Rectal smooth muscle tissue (tissue), 1 donor: ENCODE data around the gene CPXM2.

Source experiments
- H3K27ac ChIP-seq: one replicate; pipeline ENCODE4 v1.7.0; 2013; ENCODE audit warnings: low read depth, low read length, inconsistent platforms
- H3K27me3 ChIP-seq: one replicate; pipeline ENCODE4 v1.7.0; 2013; ENCODE audit warnings: low read length; ENCODE audit not compliant: control insufficient read depth, insufficient read depth
- H3K36me3 ChIP-seq: one replicate; pipeline ENCODE4 v1.7.0; 2013; ENCODE audit warnings: low read length; ENCODE audit not compliant: control insufficient read depth, insufficient read depth
- H3K4me1 ChIP-seq: one replicate; pipeline ENCODE4 v1.7.0; 2013; ENCODE audit warnings: low read length; ENCODE audit not compliant: control insufficient read depth, insufficient read depth
- H3K4me3 ChIP-seq: one replicate; pipeline ENCODE4 v1.7.0; 2013; ENCODE audit warnings: low read length
- H3K9ac ChIP-seq: one replicate; pipeline ENCODE4 v1.7.0; 2013; ENCODE audit warnings: low read length

Gene CPXM2

DNA sequence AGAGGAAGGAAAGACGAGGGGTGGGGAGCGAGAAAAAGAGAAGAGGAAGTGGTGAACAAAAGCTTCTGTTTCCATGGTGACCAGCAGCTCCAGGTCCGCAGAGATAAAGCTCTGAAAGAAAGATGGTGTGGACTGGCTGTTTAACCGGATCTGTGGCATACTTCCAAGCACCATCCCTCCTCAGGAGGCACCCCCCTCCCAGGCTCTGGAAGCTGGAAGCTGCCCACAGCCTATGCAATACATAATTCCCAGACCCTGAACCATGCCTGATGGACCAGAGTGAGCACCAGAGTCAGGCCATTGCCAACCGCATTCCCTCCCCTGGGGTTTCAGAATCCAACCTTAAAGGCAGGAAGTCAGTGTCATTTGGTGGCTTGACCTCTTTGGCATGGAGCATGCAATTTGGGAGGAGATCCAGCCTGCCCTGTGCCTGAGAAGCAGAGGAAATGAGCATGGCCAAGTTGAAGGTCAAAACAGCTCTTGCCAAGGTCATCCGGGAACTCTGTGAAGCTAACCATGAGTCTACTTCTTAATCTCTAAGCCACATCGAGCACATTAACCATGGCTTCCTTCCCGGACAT, 22.2 kb upstream of the CPXM2 start:
- Histone ChIP-seq H3K27ac (no peak overlapping the region), H3K4me3 (no peak overlapping the region), H3K4me1 (peaks cover 13% of the 10 kb centered on the region), H3K9ac (no peak overlapping the region), H3K27me3 (no peaks in the 10 kb centered on the region), H3K36me3 (no peaks in the 10 kb centered on the region)

GRCh38 chr10:123912871-123913270, 21.3 kb upstream of the CPXM2 start:
- no peaks in the 10 kb centered on the region for H3K36me3 ChIP-seq
- H3K4me3 ChIP-seq, result no peak overlapping the region
- H3K27ac ChIP-seq, result peak overlapping the region; percentile 35
- peaks cover 13% of the 10 kb centered on the region for H3K4me1 ChIP-seq
- H3K27me3 ChIP-seq, result no peaks in the 10 kb centered on the region
- H3K9ac ChIP-seq, result no peak overlapping the region

- no peak overlapping the region for H3K4me3 ChIP-seq
- H3K27me3 ChIP-seq, result no peaks in the 10 kb centered on the region
- H3K27ac ChIP-seq, result peak overlapping the region; percentile 33
- no peaks in the 10 kb centered on the region for H3K36me3 ChIP-seq
- no peak overlapping the region for H3K9ac ChIP-seq
- H3K4me1 ChIP-seq, result peaks cover 13% of the 10 kb centered on the region
These were observed 20.9 kb upstream of the CPXM2 start for GRCh38 chr10:123912466-123912865.

- H3K9ac ChIP-seq, result no peak overlapping the region
- no peaks in the 10 kb centered on the region for H3K27me3 ChIP-seq
- H3K4me1 ChIP-seq, result peaks cover 14% of the 10 kb centered on the region
- no peak overlapping the region for H3K27ac ChIP-seq
- no peaks in the 10 kb centered on the region for H3K36me3 ChIP-seq
- H3K4me3 ChIP-seq, result no peak overlapping the region
These were observed 20.3 kb upstream of the CPXM2 start for GRCh38 chr10:123911866-123912265.

GRCh38 chr10:123909866-123910265, 18.3 kb upstream of the CPXM2 start:
- Histone ChIP-seq H3K4me1 (peaks cover 17% of the 10 kb centered on the region), H3K4me3 (no peak overlapping the region), H3K36me3 (no peaks in the 10 kb centered on the region), H3K27ac (no peak overlapping the region), H3K27me3 (no peaks in the 10 kb centered on the region), H3K9ac (no peak overlapping the region)

- no peaks in the 10 kb centered on the region for H3K27me3 ChIP-seq
- H3K4me1 ChIP-seq, result peaks cover 17% of the 10 kb centered on the region
- H3K27ac ChIP-seq, result no peak overlapping the region
These were observed 17.8 kb upstream of the CPXM2 start for GRCh38 chr10:123909426-123909825.

DNA sequence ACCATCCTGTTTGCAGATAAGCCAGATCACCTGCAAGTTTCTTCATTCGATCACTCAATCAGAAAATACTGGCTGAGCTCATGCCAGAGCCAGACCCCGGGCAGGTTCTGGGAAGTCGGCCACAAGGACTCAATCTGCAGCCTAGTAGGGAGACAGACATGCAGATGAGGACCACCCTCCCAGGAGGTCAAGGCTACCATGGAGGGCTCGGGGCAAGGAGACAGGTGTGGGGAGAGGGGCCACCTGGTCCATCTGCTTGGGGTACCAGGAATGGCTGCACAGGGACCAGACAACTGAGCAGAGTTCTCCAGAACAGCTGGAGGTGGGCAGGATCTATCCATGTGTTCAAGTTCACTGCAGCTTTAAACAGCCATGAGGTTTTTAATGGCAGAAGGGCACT, 16.8 kb upstream of the CPXM2 start:
- no peak overlapping the region for H3K4me3 ChIP-seq
- no peaks in the 10 kb centered on the region for H3K27me3 ChIP-seq
- no peak overlapping the region for H3K9ac ChIP-seq
- H3K36me3 ChIP-seq, result no peaks in the 10 kb centered on the region
- no peak overlapping the region for H3K27ac ChIP-seq
- H3K4me1 ChIP-seq, result peaks cover 17% of the 10 kb centered on the region

More at GRCh38 chr10:123909426-123909825, 17.8 kb upstream of the CPXM2 start:
- no peak overlapping the region for H3K9ac ChIP-seq
- H3K4me3 ChIP-seq, result no peak overlapping the region
- H3K36me3 ChIP-seq, result no peaks in the 10 kb centered on the region

- Histone ChIP-seq H3K36me3 (no peaks in the 10 kb centered on the region), H3K27me3 (no peaks in the 10 kb centered on the region), H3K9ac (no peak overlapping the region), H3K4me3 (no peak overlapping the region), H3K4me1 (peaks cover 10% of the 10 kb centered on the region), H3K27ac (no peak overlapping the region)
These were observed 15.5 kb upstream of the CPXM2 start for GRCh38 chr10:123906884-123907652.

- Histone ChIP-seq H3K9ac (no peak overlapping the region), H3K27ac (no peak overlapping the region), H3K4me3 (no peak overlapping the region), H3K4me1 (peaks cover 7% of the 10 kb centered on the region), H3K27me3 (no peaks in the 10 kb centered on the region), H3K36me3 (no peaks in the 10 kb centered on the region)
These were observed 14.7 kb upstream of the CPXM2 start for GRCh38 chr10:123906296-123906695.

DNA sequence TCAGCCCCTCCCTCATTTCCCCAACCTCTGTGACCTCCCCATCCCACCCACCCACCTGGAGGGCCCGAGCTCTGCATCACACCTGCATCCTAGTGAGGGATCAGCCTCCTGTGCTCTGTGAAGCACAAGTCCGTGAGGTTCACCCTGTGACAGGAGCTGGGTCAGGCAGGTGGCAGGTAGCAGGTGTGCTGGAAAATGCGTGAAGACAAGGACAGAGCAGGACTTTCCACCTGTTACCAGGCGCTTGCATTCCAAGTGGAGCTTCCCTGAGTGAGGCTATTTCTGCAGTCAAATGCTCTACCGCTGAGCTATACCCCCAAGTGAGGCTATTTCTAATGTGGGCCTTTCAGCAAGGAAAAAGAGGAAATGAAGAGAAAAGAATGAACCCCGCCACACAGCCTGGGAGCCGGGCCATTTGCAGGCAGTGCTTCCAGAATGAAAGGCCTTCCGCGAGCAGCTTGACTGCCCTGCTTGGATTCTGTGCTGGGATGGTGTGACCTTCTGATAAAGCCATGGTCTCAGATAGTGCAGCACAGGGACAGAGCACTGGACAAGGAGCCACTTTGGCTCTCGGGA, 13.3 kb upstream of the CPXM2 start:
- peaks cover 7% of the 10 kb centered on the region for H3K4me1 ChIP-seq
- H3K36me3 ChIP-seq, result no peaks in the 10 kb centered on the region
- H3K9ac ChIP-seq, result no peak overlapping the region
- no peaks in the 10 kb centered on the region for H3K27me3 ChIP-seq
- no peak overlapping the region for H3K27ac ChIP-seq
- no peak overlapping the region for H3K4me3 ChIP-seq

DNA sequence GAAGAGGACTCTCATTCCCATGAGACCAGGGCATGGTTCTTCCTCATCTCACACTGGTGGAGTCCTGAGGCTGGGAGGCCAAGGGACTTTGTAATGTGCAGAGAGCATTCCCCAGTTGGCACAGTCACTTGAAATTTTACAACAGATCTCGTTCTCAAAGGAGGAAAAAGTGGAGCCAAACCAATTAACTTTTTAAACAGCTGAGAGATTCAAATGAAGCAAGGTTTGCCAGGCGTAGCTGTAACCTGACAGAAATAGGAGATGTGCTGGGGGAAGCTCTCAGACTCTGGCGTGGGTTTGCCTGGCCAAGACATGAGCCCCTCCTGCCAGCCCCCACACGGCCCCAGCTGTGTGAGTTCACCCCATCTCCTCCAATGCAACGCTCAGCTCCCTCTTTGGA, 12.0 kb upstream of the CPXM2 start:
- H3K27me3 ChIP-seq, result no peaks in the 10 kb centered on the region
- H3K9ac ChIP-seq, result no peak overlapping the region
- H3K4me3 ChIP-seq, result no peak overlapping the region
- H3K27ac ChIP-seq, result no peak overlapping the region
- peaks cover 7% of the 10 kb centered on the region for H3K4me1 ChIP-seq
- H3K36me3 ChIP-seq, result no peaks in the 10 kb centered on the region

DNA sequence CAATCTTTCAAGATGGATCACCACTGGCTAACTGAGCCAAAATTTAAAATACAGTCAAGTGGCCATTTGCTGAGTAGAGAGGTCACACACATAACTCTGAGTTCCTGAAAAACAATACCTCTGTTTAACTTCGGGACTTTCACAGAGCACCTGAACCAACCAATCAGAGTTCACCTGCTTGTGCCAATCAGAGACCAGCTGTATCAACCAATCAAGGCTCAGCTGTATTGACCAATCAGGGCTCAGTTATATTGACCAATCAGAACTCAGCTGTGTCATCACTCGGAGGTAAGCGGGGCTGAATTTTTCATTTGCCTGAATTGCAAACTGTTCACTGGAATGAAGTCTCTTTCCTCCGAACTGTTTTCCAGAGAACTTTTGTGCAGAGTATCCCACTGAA, 10.0 kb upstream of the CPXM2 start:
- Histone ChIP-seq H3K4me3 (no peak overlapping the region), H3K36me3 (no peaks in the 10 kb centered on the region), H3K4me1 (peaks cover 4% of the 10 kb centered on the region), H3K27ac (no peak overlapping the region), H3K27me3 (no peaks in the 10 kb centered on the region), H3K9ac (no peak overlapping the region)

GRCh38 chr10:123897146-123897545, 5.5 kb upstream of the CPXM2 start:
- Histone ChIP-seq H3K27ac (no peak overlapping the region), H3K4me1 (peaks cover 11% of the 10 kb centered on the region)

More at GRCh38 chr10:123897146-123897545, 5.5 kb upstream of the CPXM2 start:
- Histone ChIP-seq H3K9ac (no peak overlapping the region), H3K36me3 (no peaks in the 10 kb centered on the region), H3K4me3 (no peak overlapping the region), H3K27me3 (no peaks in the 10 kb centered on the region)
